IMR-90 (cell line): ENCODE data around the gene CATSPERE. TPM values are rescaled to one million over a fixed set of nuclear protein-coding genes. Genes with fewer than 3 reads are reported as not detected.

Experiments
- ATAC-seq: fragments of 200-7000 bp; cut with Tn5 transposase; 2 replicates; pipeline ENCODE4 v1.9.1; 2020; ENCODE audit warnings: low read depth, mild to moderate bottlenecking, moderate library complexity
- BruUV-seq: library from RNA; stranded (reverse); fragments of 400-500 nt; replicated peaks from 2 replicates; lab custom pipeline; 2021; lab: Mats Ljungman, UMichigan
- CTCF ChIA-PET: fragments of 300-600 bp; formaldehyde crosslinking; extraction: SDS; loops from one replicate; lab custom pipeline; 2021; ENCODE audit warnings: antibody characterized with exemption; lab: Yijun Ruan, JAX
- POLR2A ChIA-PET: fragments of 300-600 bp; sonication (Branson Sonifier 250); formaldehyde crosslinking; loops from one replicate; lab custom pipeline; 2022; ENCODE audit warnings: antibody characterized with exemption; ENCODE audit not compliant: unreplicated experiment; lab: Charles Lee
- DNase-seq: peaks from one replicate; pipeline ENCODE4 v3.0.0; 2013
- H2AFZ ChIP-seq: replicated peaks from 2 replicates; pipeline ENCODE3; 2013; ENCODE audit warnings: low read length, mild to moderate bottlenecking; ENCODE audit not compliant: poor library complexity
- H2AK5ac ChIP-seq: 2 replicates; pipeline ENCODE4 v1.6.1; 2013; ENCODE audit warnings: low read depth, low read length, inconsistent platforms
- H2AK9ac ChIP-seq: replicated peaks from 2 replicates; pipeline ENCODE3; 2013; ENCODE audit warnings: mild to moderate bottlenecking, low read depth, low read length, moderate library complexity; ENCODE audit not compliant: poor library complexity
- H2BK120ac ChIP-seq: 2 replicates; pipeline ENCODE4 v1.6.1; 2013; ENCODE audit warnings: low read depth, low read length, inconsistent platforms
- H2BK15ac ChIP-seq: 3 replicates; pipeline ENCODE4 v1.6.1; 2013; ENCODE audit warnings: low read depth, low read length, inconsistent platforms
- H2BK20ac ChIP-seq: 2 replicates; pipeline ENCODE4 v1.6.1; 2013; ENCODE audit warnings: low read depth, mild to moderate bottlenecking, inconsistent platforms, low read length, moderate library complexity
- H2BK5ac ChIP-seq: 2 replicates; pipeline ENCODE4 v1.6.1; 2013; ENCODE audit warnings: mild to moderate bottlenecking, low read depth, low read length, inconsistent platforms; ENCODE audit not compliant: poor library complexity, severe bottlenecking
- H3K14ac ChIP-seq: replicated peaks from 2 replicates; pipeline ENCODE4 v1.6.1; 2013; ENCODE audit warnings: low read depth, low read length, inconsistent platforms
- H3K18ac ChIP-seq: 2 replicates; pipeline ENCODE4 v1.6.1; 2013; ENCODE audit warnings: low read depth, low read length, control low read depth
- H3K23ac ChIP-seq: 2 replicates; pipeline ENCODE4 v1.6.1; 2013; ENCODE audit warnings: low read depth, low read length, inconsistent platforms
- H3K27ac ChIP-seq: 2 replicates; pipeline ENCODE4 v1.5.1; 2013; ENCODE audit warnings: mild to moderate bottlenecking, control low read depth, low read length; ENCODE audit not compliant: insufficient read depth
- H3K27me3 ChIP-seq: 2 replicates; pipeline ENCODE4 v1.6.1; 2013; ENCODE audit warnings: low read length; ENCODE audit not compliant: control insufficient read depth, insufficient read depth
- H3K36me3 ChIP-seq: 2 replicates; pipeline ENCODE4 v1.6.1; 2013; ENCODE audit warnings: low read length, mixed read lengths; ENCODE audit not compliant: control insufficient read depth, insufficient read depth
- H3K4ac ChIP-seq: 2 replicates; pipeline ENCODE4 v1.6.1; 2013; ENCODE audit warnings: low read depth, low read length, inconsistent platforms
- H3K4me1 ChIP-seq: 2 replicates; pipeline ENCODE4 v1.6.1; 2013; ENCODE audit warnings: low read length, mixed read lengths; ENCODE audit not compliant: control insufficient read depth, insufficient read depth
- H3K4me2 ChIP-seq: 2 replicates; pipeline ENCODE4 v1.6.1; 2013; ENCODE audit warnings: low read depth, mild to moderate bottlenecking, control low read depth, low read length, moderate library complexity
- H3K4me3 ChIP-seq: 2 replicates; pipeline ENCODE4 v1.5.1; 2013; ENCODE audit warnings: low read depth, mild to moderate bottlenecking, control low read depth, low read length, moderate library complexity; ENCODE audit not compliant: insufficient read depth
- H3K56ac ChIP-seq: 2 replicates; pipeline ENCODE4 v1.6.1; 2013; ENCODE audit warnings: low read length, inconsistent platforms; ENCODE audit not compliant: insufficient read depth; ENCODE audit errors: extremely low read depth
- H3K79me1 ChIP-seq, 2 experiments: 2 replicates each; pipeline ENCODE4 v1.6.1; 2013; ENCODE audit warnings: low read length in 2 of 2, inconsistent platforms in 1 of 2, low read depth in 1 of 2
- H3K9ac ChIP-seq: 2 replicates; pipeline ENCODE4 v1.6.1; 2013; ENCODE audit warnings: low read depth, low read length, control low read depth
- H3K9me1 ChIP-seq: 2 replicates; pipeline ENCODE4 v1.6.1; 2013; ENCODE audit warnings: low read length, inconsistent platforms; ENCODE audit not compliant: insufficient read depth
- H3K9me3 ChIP-seq: 2 replicates; pipeline ENCODE4 v1.6.1; 2013; ENCODE audit warnings: low read length; ENCODE audit not compliant: control insufficient read depth, insufficient read depth
- H4K20me1 ChIP-seq: 2 replicates; pipeline ENCODE4 v1.6.1; 2013; ENCODE audit warnings: low read length, inconsistent platforms; ENCODE audit not compliant: insufficient read depth
- H4K5ac ChIP-seq: 2 replicates; pipeline ENCODE4 v1.6.1; 2013; ENCODE audit warnings: mild to moderate bottlenecking, low read depth, low read length, control low read depth
- H4K8ac ChIP-seq, 2 experiments: 2 replicates each; pipeline ENCODE4 v1.6.1; 2013; ENCODE audit warnings: low read depth in 2 of 2, low read length in 2 of 2, control low read depth in 1 of 2, inconsistent platforms in 1 of 2
- H4K91ac ChIP-seq: 2 replicates; pipeline ENCODE4 v1.6.1; 2013; ENCODE audit warnings: low read depth, low read length, inconsistent platforms; ENCODE audit not compliant: insufficient read depth
- CEBPB ChIP-seq: IDR thresholded peaks from 2 replicates; pipeline ENCODE4 v1.6.1; 2012; ENCODE audit warnings: low read depth, low read length, improper control_type of control experiment
- ELK1 ChIP-seq: fragments of 150-350 bp; IDR thresholded peaks from 2 replicates; pipeline ENCODE4 v1.6.1; 2016; ENCODE audit warnings: low read depth, mild to moderate bottlenecking, low read length, moderate library complexity, borderline replicate concordance
- FOS ChIP-seq: fragments of 150-350 bp; IDR thresholded peaks from 2 replicates; pipeline ENCODE4 v1.6.1; 2016; ENCODE audit warnings: low read depth, low read length
- MAZ ChIP-seq: IDR thresholded peaks from 2 replicates; pipeline ENCODE4 v1.6.1; 2012; ENCODE audit warnings: low read depth, mild to moderate bottlenecking, low read length, improper control_type of control experiment, moderate library complexity, borderline replicate concordance
- RFX5 ChIP-seq: IDR thresholded peaks from 2 replicates; pipeline ENCODE4 v1.8.0; 2012; ENCODE audit warnings: low read depth, mild to moderate bottlenecking, low read length, moderate library complexity
- USF2 ChIP-seq: fragments of 150-350 bp; IDR thresholded peaks from 2 replicates; pipeline ENCODE4 v1.6.1; 2017; ENCODE audit warnings: mild to moderate bottlenecking, antibody characterized with exemption, low read length, low read depth
- WGBS, 2 experiments: methylation state at CpG; one replicate each; pipeline versions ENCODE4 v1.1.5 to v1.1.7; 2013; ENCODE audit warnings: missing lambda C conversion rate in 2 of 2; ENCODE audit not compliant: insufficient read length in 1 of 2; ENCODE audit errors: extremely low coverage in 2 of 2; 5-methylcytosine and 5-hydroxymethylcytosine counted together
- dilution Hi-C: fragments of 300-500 bp; cut with HindIII; formaldehyde crosslinking; loops from one replicate; pipeline ENCODE4 v1.14.3; 2018; ENCODE audit warnings: low sequenced_read_pairs; ENCODE audit not compliant: unreplicated experiment
- in situ Hi-C: fragments of 300-500 bp; cut with MboI; formaldehyde crosslinking; loops from 3 replicates; pipeline ENCODE4 v1.14.3; 2019; ENCODE audit warnings: low sequenced_read_pairs, inconsistent platforms, mixed read lengths
- intact Hi-C: fragments of 100-400 bp; cut with micrococcal nuclease; formaldehyde crosslinking; loops from 2 replicates; pipeline ENCODE4 v1.10.0; 2022
- polyA plus RNA-seq, 3 experiments: library from polyadenylated mRNA; depleted of rRNA; stranded (reverse); fragments of >200 nt; gene quantifications; 2 replicates each; pipeline ENCODE4 v1.2.3, GENCODE V29; 2012; ENCODE audit warnings: low replicate concordance in 1 of 3
- total RNA-seq: library from RNA; depleted of rRNA; stranded (reverse); fragments of >200 nt; gene quantifications from 2 replicates; pipeline ENCODE4 v1.2.3, GENCODE V29; 2012

Gene CATSPERE
- total and polyA plus RNA-seq, 2 of the 4 experiments (the other 2 are of a cell fraction) = 0.07 to 0.18 TPM

GRCh38 chr1:244605835-244606370 lies 144.8 kb downstream of the CATSPERE start:
- DNase-seq (no peak), ATAC-seq (no peak)
- WGBS, 2 experiments = 68% methylated on average over 3 of the region's 6 CpGs; no CpG with 5 or more reads in 1 of the 2 experiments
- no peak overlapping the region for H3K56ac ChIP-seq
- no peaks in the 10 kb centered on the region for H3K36me3 ChIP-seq
- intact Hi-C loops = no loop called here
- H2AK5ac ChIP-seq = no peak overlapping the region
- dilution Hi-C loops = no loop called here
- H4K5ac ChIP-seq = no peak overlapping the region
- no peaks in the 10 kb centered on the region for H4K20me1 ChIP-seq
- no peak overlapping the region for H3K4ac ChIP-seq
- no peak overlapping the region for H3K23ac ChIP-seq
- no peak overlapping the region for H2BK5ac ChIP-seq
- in situ Hi-C loops = loop anchor here (5.0 kb wide), 2 partner anchors 191 to 441 kb away; no protein-coding TSS in a partner anchor
- no peak for TF ChIP-seq USF2
- TF ChIP-seq FOS = no peak
- TF ChIP-seq RFX5 = no peak
- no peak for TF ChIP-seq MAZ
- no peak for TF ChIP-seq ELK1
- peak; percentile 49; the same call in 1 of the 2 replicates for TF ChIP-seq CEBPB
- H3K4me1 ChIP-seq = peaks cover 3% of the 10 kb centered on the region; the same call in 1 of the 2 replicates
- no peak overlapping the region for H3K18ac ChIP-seq
- no peaks in the 10 kb centered on the region for H3K9me1 ChIP-seq
- CTCF ChIA-PET = interaction anchor here (3.1 kb wide), 1 partner anchor 191 kb away, joined by 25 read pairs; no protein-coding TSS in a partner anchor
- H2AK9ac ChIP-seq = no peak overlapping the region
- no peak overlapping the region for H4K8ac ChIP-seq
- no peak overlapping the region for H3K27ac ChIP-seq
- POLR2A ChIA-PET = no interaction called here
- no peak overlapping the region for H2BK20ac ChIP-seq
- H4K91ac ChIP-seq = no peak overlapping the region
- H2BK15ac ChIP-seq = no peak overlapping the region
- H3K4me3 ChIP-seq = no peak overlapping the region
- peaks cover 7% of the 10 kb centered on the region for H3K27me3 ChIP-seq
- H3K9ac ChIP-seq = no peak overlapping the region
- no peak overlapping the region for H2BK120ac ChIP-seq
- no peak overlapping the region for H2AFZ ChIP-seq
- 0 out of 2 replicates have a peak overlapping the region, but pooled peaks have one; percentile 45 for H3K14ac ChIP-seq
- no peaks in the 10 kb centered on the region for H3K79me1 ChIP-seq
- no peaks in the 10 kb centered on the region for H3K9me3 ChIP-seq
- H3K4me2 ChIP-seq = no peak overlapping the region; the same call in 1 of the 2 replicates
- no TSS peak for BruUV-seq
